Endothelial cell of umbilical vein (primary cell): ENCODE data around the gene FUT7. TPM values are rescaled to one million over a fixed set of nuclear protein-coding genes. Genes with fewer than 3 reads are reported as not detected.

Experiments used
- BruUV-seq: library from RNA; stranded (reverse); fragments of 400-500 nt; replicated peaks from 2 replicates; lab custom pipeline; 2021; lab: Mats Ljungman, UMichigan
- CTCF ChIA-PET: fragments of 300-600, 350-600 bp; sonication (Branson Sonifier 250); formaldehyde crosslinking; loops from one replicate; lab custom pipeline; 2021; ENCODE audit warnings: antibody characterized with exemption, inconsistent platforms; lab: Charles Lee
- POLR2A ChIA-PET: fragments of 300-600, 350-600 bp; sonication (Branson Sonifier 250); formaldehyde crosslinking; loops from one replicate; lab custom pipeline; 2021; ENCODE audit warnings: antibody characterized with exemption, inconsistent platforms; lab: Charles Lee
- DNase-seq: peaks from one replicate; pipeline ENCODE4 v3.0.0-alpha.2; 2011; ENCODE audit warnings: low read depth, low spot score
- FAIRE-seq: peaks from 2 replicates; lab custom pipeline; 2011; peaks lifted over from hg19 to GRCh38; lab: Jason Lieb, UNC
- H2AFZ ChIP-seq: 2 replicates; pipeline ENCODE4 v1.6.0; 2012; ENCODE audit warnings: low read depth, low read length, control low read depth, inconsistent platforms
- H3K27ac ChIP-seq: 2 replicates; pipeline ENCODE4 v1.5.1; 2011; ENCODE audit warnings: low read depth, mild to moderate bottlenecking, control low read depth, low read length, moderate library complexity; ENCODE audit not compliant: insufficient read depth
- H3K27me3 ChIP-seq, 2 experiments: 2 replicates each; pipeline versions ENCODE4 v1.6.0 to v1.6.1; 2011; ENCODE audit warnings: low read length in 2 of 2, mixed read lengths in 1 of 2; ENCODE audit not compliant: control insufficient read depth in 2 of 2, insufficient read depth in 2 of 2
- H3K36me3 ChIP-seq, 2 experiments: 2 replicates in 1 of 2; 3 replicates in 1 of 2; pipeline ENCODE4 v1.5.1; 2011; ENCODE audit warnings: low read length in 2 of 2, mild to moderate bottlenecking in 1 of 2, moderate library complexity in 1 of 2; ENCODE audit not compliant: control insufficient read depth in 2 of 2, insufficient read depth in 2 of 2; ENCODE audit errors: extremely low read depth in 1 of 2
- H3K4me1 ChIP-seq: 3 replicates; pipeline ENCODE4 v1.5.1; 2011; ENCODE audit warnings: mild to moderate bottlenecking, low read length; ENCODE audit not compliant: control insufficient read depth, insufficient read depth; ENCODE audit errors: extremely low read depth
- H3K4me2 ChIP-seq: 2 replicates; pipeline ENCODE4 v1.6.1; 2011; ENCODE audit warnings: low read length, control low read depth, mixed read lengths; ENCODE audit not compliant: insufficient read depth
- H3K4me3 ChIP-seq, 3 experiments: fragments of 200-600 bp in 1 of 3; sonication (generic), shearing (Covaris generic) in 1 of 3; replicated peaks in 1 of 3; 2 replicates each; pipeline ENCODE4 v1.5.1; 2011 to 2016; ENCODE audit warnings: control low read depth in 3 of 3, low read length in 3 of 3, mild to moderate bottlenecking in 2 of 3, inconsistent platforms in 1 of 3, low read depth in 1 of 3, moderate library complexity in 1 of 3; ENCODE audit not compliant: insufficient read depth in 1 of 3
- H3K79me2 ChIP-seq: 2 replicates; pipeline ENCODE4 v1.6.0; 2012; ENCODE audit warnings: low read length, inconsistent platforms; ENCODE audit not compliant: control insufficient read depth, insufficient read depth
- H3K9ac ChIP-seq: replicated peaks from 2 replicates; pipeline ENCODE3; 2011; ENCODE audit warnings: low read length, control low read depth; ENCODE audit not compliant: insufficient read depth; ENCODE audit errors: extremely low read depth
- H3K9me1 ChIP-seq: replicated peaks from 3 replicates; pipeline ENCODE4 v1.6.0; 2011; ENCODE audit warnings: mild to moderate bottlenecking, low read length; ENCODE audit not compliant: control insufficient read depth, insufficient read depth; ENCODE audit errors: extremely low read depth
- H3K9me3 ChIP-seq: replicated peaks from 2 replicates; pipeline ENCODE4 v1.5.1; 2012; ENCODE audit warnings: low read length, inconsistent platforms; ENCODE audit not compliant: control insufficient read depth, insufficient read depth
- H4K20me1 ChIP-seq: replicated peaks from 2 replicates; pipeline ENCODE3; 2011; ENCODE audit warnings: mild to moderate bottlenecking, low read length; ENCODE audit not compliant: control insufficient read depth, insufficient read depth; ENCODE audit errors: extremely low read depth
- FOS ChIP-seq: IDR thresholded peaks from 2 replicates; pipeline ENCODE4 v1.6.1; 2011; ENCODE audit warnings: mild to moderate bottlenecking, low read length, moderate library complexity, borderline replicate concordance; ENCODE audit not compliant: insufficient read depth
- JUN ChIP-seq: IDR thresholded peaks from 2 replicates; pipeline ENCODE4 v1.6.1; 2011; ENCODE audit warnings: borderline replicate concordance, low read depth; ENCODE audit not compliant: insufficient read length, insufficient read depth
- POLR2AphosphoS5 ChIP-seq: IDR thresholded peaks from 2 replicates; pipeline ENCODE4 v1.6.1; 2012; ENCODE audit warnings: low read depth, mild to moderate bottlenecking, control low read depth, low read length, moderate library complexity; ENCODE audit not compliant: insufficient read depth
- dilution Hi-C: fragments of 300-500 bp; cut with MboI; formaldehyde crosslinking; loops from one replicate; pipeline ENCODE4 v1.15.0; 2019; ENCODE audit warnings: low sequenced_read_pairs; ENCODE audit not compliant: extremely low pct_ligation_motif_present
- intact Hi-C: fragments of 100-400 bp; cut with micrococcal nuclease; formaldehyde crosslinking; loops from one replicate; pipeline ENCODE4 v1.10.0; 2022
- polyA plus RNA-seq, 4 experiments: library from polyadenylated mRNA; depleted of rRNA in 3 of 4; stranded (reverse) in 3 of 4; unstranded in 1 of 4; fragments of >200 nt; gene quantifications; 2 replicates each; pipeline versions ENCODE4 v1.2.1 to v1.2.3, GENCODE V29; 2011 to 2012; ENCODE audit warnings: missing spikeins in 1 of 4
- total RNA-seq: library from RNA; stranded (reverse); gene quantifications from 2 replicates; pipeline ENCODE4 v1.2.3, GENCODE V29; 2021
- TF ChIP-seq, protein P1 (sequence below), 2 donors: IDR thresholded peaks; 1 replicate in 1 of 2; 2 replicates in 1 of 2; pipeline ENCODE4 v1.5.1; 2011; ENCODE audit warnings: low read length in 2 of 2, mild to moderate bottlenecking in 2 of 2, moderate library complexity in 2 of 2, control low read depth in 1 of 2, inconsistent platforms in 1 of 2, low read depth in 1 of 2; ENCODE audit not compliant: insufficient read depth in 1 of 2; ENCODE audit errors: extremely low read depth in 1 of 2

The FUT7 gene
- total and polyA plus RNA-seq, 2 donors (not counting 3 experiments of a cell fraction or from before 2014, with no cell fraction given): not detected

DNA sequence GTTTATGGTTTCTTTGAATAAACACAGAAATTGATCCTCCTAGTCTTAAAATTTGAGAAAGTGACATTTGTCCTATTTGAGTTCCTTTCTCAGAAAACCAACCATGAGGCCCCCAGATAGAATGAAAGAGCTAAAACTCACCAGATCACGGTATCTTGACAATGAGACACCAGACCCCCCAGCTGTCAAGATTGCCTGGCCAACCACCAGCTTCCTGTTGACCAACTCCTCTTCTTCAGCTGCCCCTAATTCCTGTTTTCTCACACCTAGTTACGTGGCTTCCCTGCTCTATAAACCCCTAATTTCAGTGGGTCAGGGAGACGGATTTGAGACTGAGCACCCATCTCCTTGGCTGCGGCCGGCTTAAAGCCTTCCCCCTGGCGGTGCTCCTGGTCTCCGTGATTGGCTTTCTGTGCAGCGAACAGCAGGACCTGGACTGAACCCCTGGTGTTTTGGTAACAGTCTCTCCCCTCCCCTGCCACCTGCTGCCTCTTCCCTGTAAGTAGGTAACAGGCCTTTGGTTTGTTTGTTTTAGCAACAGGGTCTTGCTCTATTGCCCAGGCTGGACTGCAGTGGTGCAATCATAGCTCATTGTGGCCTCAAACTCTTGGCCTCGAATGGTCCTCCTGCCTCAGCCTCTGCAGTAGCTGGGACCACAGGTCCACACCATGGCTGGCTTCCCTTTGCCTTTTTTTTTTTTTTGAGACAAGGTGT is 26.8 kb upstream of the FUT7 start:
- Histone ChIP-seq H3K27me3 (peaks cover 0 to 6% of the 10 kb centered on the region in 2 experiments), H3K36me3 (no peaks in the 10 kb centered on the region), H3K4me3 (no peak overlapping the region), H3K9me1 (no peaks in the 10 kb centered on the region), H2AFZ (no peak overlapping the region), H4K20me1 (no peaks in the 10 kb centered on the region), H3K4me1 (no peaks in the 10 kb centered on the region), H3K79me2 (no peaks in the 10 kb centered on the region), H3K4me2 (no peak overlapping the region), H3K27ac (no peak overlapping the region), H3K9ac (no peak overlapping the region), H3K9me3 (no peaks in the 10 kb centered on the region)
- POLR2A ChIA-PET: interaction anchor here (0.6 to 0.7 kb wide), 2 partner anchors 153 to 404 kb away, joined by 3 to 9 read pairs; no protein-coding TSS in a partner anchor
- BruUV-seq: no TSS peak
- dilution Hi-C loops: no loop called here
- FAIRE-seq (no peak), DNase-seq (no peak)
- intact Hi-C loops: no loop called here
- CTCF ChIA-PET: interaction anchor here (0.9 to 7.4 kb wide), 5 partner anchors 9 to 178 kb away, joined by 3 to 50 read pairs (median 7); partner anchors contain the start of gene NPDC1
- TF ChIP-seq FOS (no peak), JUN (no peak), POLR2AphosphoS5 (no peak)
- TF ChIP-seq, protein P1, sequence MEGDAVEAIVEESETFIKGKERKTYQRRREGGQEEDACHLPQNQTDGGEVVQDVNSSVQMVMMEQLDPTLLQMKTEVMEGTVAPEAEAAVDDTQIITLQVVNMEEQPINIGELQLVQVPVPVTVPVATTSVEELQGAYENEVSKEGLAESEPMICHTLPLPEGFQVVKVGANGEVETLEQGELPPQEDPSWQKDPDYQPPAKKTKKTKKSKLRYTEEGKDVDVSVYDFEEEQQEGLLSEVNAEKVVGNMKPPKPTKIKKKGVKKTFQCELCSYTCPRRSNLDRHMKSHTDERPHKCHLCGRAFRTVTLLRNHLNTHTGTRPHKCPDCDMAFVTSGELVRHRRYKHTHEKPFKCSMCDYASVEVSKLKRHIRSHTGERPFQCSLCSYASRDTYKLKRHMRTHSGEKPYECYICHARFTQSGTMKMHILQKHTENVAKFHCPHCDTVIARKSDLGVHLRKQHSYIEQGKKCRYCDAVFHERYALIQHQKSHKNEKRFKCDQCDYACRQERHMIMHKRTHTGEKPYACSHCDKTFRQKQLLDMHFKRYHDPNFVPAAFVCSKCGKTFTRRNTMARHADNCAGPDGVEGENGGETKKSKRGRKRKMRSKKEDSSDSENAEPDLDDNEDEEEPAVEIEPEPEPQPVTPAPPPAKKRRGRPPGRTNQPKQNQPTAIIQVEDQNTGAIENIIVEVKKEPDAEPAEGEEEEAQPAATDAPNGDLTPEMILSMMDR (IDR thresholded peaks at IDR 0.05; ENCODE audit: extremely low read depth in 1 of 2, insufficient read depth in 1 of 2, low read depth in 1 of 2, low read length in 2 of 2): no peak
